Neutrophil (primary cell): ENCODE measurements around the gene MPZL1.
"Not testable (repeated sequence)": the region's sequence is repeated elsewhere in the genome, so short reads cannot be mapped to it uniquely, and the experiment has no call there.

Experiments
- H3K27ac ChIP-seq: fragments of 200-600 bp; sonication (generic); 2 replicates; pipeline ENCODE4 v1.5.1; 2016; ENCODE audit warnings: mild to moderate bottlenecking, moderate library complexity
- H3K27me3 ChIP-seq: fragments of 200-600 bp; sonication (generic); 2 replicates; pipeline ENCODE4 v1.6.0; 2016; ENCODE audit warnings: mild to moderate bottlenecking
- H3K36me3 ChIP-seq: fragments of 200-600 bp; sonication (generic); 2 replicates; pipeline ENCODE4 v1.5.1; 2017
- H3K4me1 ChIP-seq, 2 experiments: fragments of 200-600 bp in 1 of 2; sonication (generic) in 1 of 2; 1 replicate in 1 of 2; 2 replicates in 1 of 2; pipeline versions ENCODE4 v1.5.1 to v1.6.1; 2013 to 2016; ENCODE audit warnings: low read depth in 1 of 2, low read length in 1 of 2, mild to moderate bottlenecking in 1 of 2, moderate library complexity in 1 of 2; ENCODE audit not compliant: control insufficient read depth in 1 of 2, insufficient read depth in 1 of 2
- H3K4me3 ChIP-seq, 2 experiments: fragments of 200-600 bp in 1 of 2; sonication (generic) in 1 of 2; 1 replicate in 1 of 2; 2 replicates in 1 of 2; pipeline ENCODE4 v1.5.1; 2013 to 2016; ENCODE audit warnings: low read depth in 1 of 2, low read length in 1 of 2, mild to moderate bottlenecking in 1 of 2, moderate library complexity in 1 of 2
- H3K9me3 ChIP-seq: fragments of 200-600 bp; sonication (generic); 2 replicates; pipeline ENCODE4 v1.5.1; 2016
- CTCF ChIP-seq: fragments of 200-600 bp; sonication (generic); IDR thresholded peaks from 2 replicates; pipeline ENCODE4 v1.5.1; 2016; ENCODE audit warnings: antibody characterized with exemption

The MPZL1 gene

DNA sequence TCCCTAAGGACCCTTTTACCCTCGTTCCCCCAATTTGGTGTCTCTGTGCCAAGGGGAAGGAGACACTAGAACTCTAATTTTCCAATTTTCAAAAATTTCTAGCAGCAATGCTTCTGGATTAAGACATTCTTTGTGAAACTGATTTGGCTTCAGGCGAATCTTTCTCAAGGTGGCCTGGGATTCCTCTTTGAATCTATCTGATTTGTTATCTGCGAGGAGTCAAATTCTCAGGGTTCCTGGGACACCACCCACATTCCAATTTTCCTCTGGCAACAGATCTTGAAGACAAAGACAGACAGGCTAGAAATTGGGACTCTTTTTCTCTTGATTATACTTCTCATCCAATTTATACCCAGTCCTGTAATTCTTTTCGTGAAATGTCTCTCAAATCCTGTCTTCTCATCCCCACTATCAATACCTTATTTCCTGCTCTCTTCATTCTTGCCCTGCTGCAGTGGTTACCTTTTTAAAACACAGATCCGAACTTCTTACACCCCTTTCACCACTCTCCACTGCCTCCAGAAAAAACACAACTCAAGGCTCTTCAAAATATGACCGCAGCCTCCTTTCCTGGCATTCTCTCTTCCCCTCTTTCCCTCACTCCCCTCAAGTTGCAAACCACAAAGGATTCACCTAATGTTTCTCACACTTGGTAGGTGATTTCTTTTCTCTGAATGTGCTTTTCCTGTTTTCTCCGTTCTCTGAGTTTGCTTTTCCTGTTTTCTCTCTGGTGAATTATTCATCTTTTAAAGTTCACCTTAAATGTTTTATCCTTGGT is 2.7 kb upstream of the MPZL1 start:
- no peaks in the 10 kb centered on the region for H3K9me3 ChIP-seq
- H3K4me3 ChIP-seq: no peak overlapping the region
- no peaks in the 10 kb centered on the region for H3K36me3 ChIP-seq
- peaks cover 33% of the 10 kb centered on the region for H3K27me3 ChIP-seq
- peaks cover 37 to 47% of the 10 kb centered on the region in 2 experiments for H3K4me1 ChIP-seq
- no peak overlapping the region for H3K27ac ChIP-seq
- TF ChIP-seq CTCF: no peak

GRCh38 chr1:167719715-167720421 is 1.9 kb upstream of the MPZL1 start:
- H3K4me3 ChIP-seq, H3K36me3 ChIP-seq, H3K9me3 ChIP-seq, H3K27ac ChIP-seq: not testable (repeated sequence)
- peaks cover 29 to 40% of the 10 kb centered on the region in 2 experiments for H3K4me1 ChIP-seq
- peaks cover 30% of the 10 kb centered on the region for H3K27me3 ChIP-seq

DNA sequence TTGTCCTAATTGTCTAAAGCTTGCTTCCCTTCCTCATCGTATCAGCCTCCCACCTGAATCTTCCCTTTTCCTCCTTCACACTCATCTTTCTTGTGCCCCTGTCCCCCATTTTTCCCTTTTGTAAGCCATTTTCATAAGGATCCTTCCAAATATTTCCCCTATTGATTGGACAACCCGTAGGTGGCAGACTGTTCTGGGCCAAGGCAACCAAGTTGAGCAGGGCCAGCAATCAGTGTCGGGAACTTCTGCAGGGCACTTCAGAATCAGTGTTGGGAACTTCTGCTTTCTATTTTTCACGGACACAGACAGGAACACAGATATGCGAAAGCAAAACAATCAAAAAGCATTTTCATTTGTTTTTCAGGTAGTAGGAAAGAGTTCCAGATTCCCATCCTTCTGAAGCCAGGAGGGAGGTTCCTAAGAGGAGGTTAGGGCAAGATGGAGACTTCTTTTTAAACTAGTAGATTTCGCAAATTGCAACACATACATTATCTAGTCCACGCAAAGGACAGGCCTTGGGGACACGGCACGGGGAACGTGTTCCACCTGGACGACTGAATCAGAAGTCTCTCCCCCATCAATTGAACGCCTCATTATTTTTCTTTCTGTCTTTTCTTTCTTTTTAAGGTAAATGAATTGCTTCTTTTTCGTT is 691 bp upstream of the MPZL1 start:
- Histone ChIP-seq H3K27ac (peak overlapping the region; percentile 73), H3K36me3 (no peaks in the 10 kb centered on the region), H3K9me3 (no peaks in the 10 kb centered on the region), H3K4me3 (peak overlapping the region; percentile 77 to 97), H3K4me1 (peaks cover 17 to 27% of the 10 kb centered on the region in 2 experiments), H3K27me3 (peaks cover 30% of the 10 kb centered on the region)
- no peak for TF ChIP-seq CTCF

DNA sequence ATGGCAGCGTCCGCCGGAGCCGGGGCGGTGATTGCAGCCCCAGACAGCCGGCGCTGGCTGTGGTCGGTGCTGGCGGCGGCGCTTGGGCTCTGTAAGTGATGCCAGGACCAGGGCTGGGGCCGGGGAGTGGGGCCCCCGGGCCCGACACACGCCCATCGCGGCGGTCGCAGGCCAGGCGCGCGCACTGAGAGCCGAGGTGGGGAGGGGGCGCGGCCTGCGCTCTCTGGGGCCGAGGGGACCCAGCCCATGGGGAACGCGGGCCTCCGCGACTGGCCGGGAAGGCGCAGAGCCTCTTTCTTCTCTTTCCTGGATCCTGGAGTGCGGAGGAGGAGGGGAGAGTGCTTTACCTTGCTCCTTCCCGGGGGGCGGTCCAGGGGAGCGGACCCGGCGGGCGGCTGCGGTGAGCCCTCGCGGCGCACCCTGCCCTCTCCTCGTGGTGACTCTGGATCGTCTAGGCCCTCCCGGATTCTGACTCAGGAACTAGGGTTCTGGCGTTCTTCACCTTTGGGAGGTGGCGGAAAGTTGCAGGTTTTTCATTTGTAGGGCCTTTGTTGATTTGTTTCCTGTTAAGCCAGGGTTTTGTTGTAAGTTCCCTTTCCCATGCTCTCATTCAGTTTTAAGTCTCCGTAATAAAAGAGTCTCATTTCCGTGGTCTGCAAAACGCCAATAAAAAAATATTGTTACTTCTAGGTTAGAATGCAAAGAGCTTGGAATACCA is 529 bp downstream of the MPZL1 start:
- Histone ChIP-seq H3K27me3 (peaks cover 30% of the 10 kb centered on the region), H3K36me3 (no peaks in the 10 kb centered on the region), H3K9me3 (no peaks in the 10 kb centered on the region), H3K4me1 (peaks cover 14 to 24% of the 10 kb centered on the region in 2 experiments), H3K4me3 (peak overlapping the region; percentile 77 to 97), H3K27ac (peak overlapping the region; percentile 73)
- no peak for TF ChIP-seq CTCF

GRCh38 chr1:167722870-167723251 is 1.1 kb downstream of the MPZL1 start:
- Histone ChIP-seq H3K4me1 (peaks cover 14 to 24% of the 10 kb centered on the region in 2 experiments), H3K4me3 (peak overlapping the region; percentile 77 to 97), H3K27me3 (peaks cover 30% of the 10 kb centered on the region), H3K27ac (no peak overlapping the region), H3K36me3 (no peaks in the 10 kb centered on the region), H3K9me3 (no peaks in the 10 kb centered on the region)
- TF ChIP-seq CTCF: no peak
